Peyer's patch (tissue), 4 donors: Measurements from ENCODE around the gene B4GALNT4.

Experiments used
- POLR2A ChIP-seq, 2 donors: fragments of 450-650 bp; IDR thresholded peaks; one replicate each; pipeline ENCODE4 v1.5.1; 2017; ENCODE audit warnings: antibody characterized with exemption in 2 of 2, mild to moderate bottlenecking in 2 of 2, moderate library complexity in 2 of 2
- TF ChIP-seq, protein P1 (sequence below), 6 experiments: fragments of 450-650 bp in 4 of 6; fragments of 200-600 bp in 2 of 6; sonication (generic) in 1 of 6; IDR thresholded peaks; one replicate each; pipeline ENCODE4 v1.5.1; 2017 to 2019; ENCODE audit warnings: antibody characterized with exemption in 6 of 6, mild to moderate bottlenecking in 3 of 6, moderate library complexity in 1 of 6

DNA sequence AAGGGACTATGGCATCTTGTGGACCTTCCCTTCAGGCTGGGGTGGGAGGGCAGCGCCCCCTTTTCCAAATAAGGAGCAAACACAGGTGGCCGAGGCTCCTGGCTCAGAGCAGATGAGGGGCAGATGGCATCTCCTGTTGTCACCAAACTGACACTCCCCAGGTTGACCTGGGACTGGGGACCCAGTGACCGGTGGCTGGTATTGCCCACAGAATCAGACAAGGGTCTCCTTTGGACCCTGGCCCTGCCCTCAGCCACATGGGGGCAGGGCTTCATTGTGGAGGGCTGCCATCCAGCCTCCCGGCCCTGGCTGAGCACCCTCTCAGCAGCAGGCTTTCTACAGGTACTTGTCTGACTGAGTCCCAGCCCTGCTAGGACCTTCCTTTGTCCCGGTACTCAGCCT, 46.3 kb downstream of the B4GALNT4 start:
- TF ChIP-seq, protein P1, sequence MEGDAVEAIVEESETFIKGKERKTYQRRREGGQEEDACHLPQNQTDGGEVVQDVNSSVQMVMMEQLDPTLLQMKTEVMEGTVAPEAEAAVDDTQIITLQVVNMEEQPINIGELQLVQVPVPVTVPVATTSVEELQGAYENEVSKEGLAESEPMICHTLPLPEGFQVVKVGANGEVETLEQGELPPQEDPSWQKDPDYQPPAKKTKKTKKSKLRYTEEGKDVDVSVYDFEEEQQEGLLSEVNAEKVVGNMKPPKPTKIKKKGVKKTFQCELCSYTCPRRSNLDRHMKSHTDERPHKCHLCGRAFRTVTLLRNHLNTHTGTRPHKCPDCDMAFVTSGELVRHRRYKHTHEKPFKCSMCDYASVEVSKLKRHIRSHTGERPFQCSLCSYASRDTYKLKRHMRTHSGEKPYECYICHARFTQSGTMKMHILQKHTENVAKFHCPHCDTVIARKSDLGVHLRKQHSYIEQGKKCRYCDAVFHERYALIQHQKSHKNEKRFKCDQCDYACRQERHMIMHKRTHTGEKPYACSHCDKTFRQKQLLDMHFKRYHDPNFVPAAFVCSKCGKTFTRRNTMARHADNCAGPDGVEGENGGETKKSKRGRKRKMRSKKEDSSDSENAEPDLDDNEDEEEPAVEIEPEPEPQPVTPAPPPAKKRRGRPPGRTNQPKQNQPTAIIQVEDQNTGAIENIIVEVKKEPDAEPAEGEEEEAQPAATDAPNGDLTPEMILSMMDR (IDR thresholded peaks at IDR 0.05), result no peak
- no peak for TF ChIP-seq POLR2A (IDR thresholded peaks at IDR 0.05)
